Ishikawa (cell line): Measurements from ENCODE around the gene BMS1.

Source experiments
- CEBPB ChIP-seq: IDR thresholded peaks from 2 replicates; pipeline ENCODE4 v1.6.1; 2012
- CREB1 ChIP-seq: IDR thresholded peaks from 2 replicates; pipeline ENCODE4 v1.6.1; 2012; ENCODE audit warnings: low read depth
- EGR1 ChIP-seq: IDR thresholded peaks from 2 replicates; pipeline ENCODE4 v1.6.1; 2012
- EP300 ChIP-seq: IDR thresholded peaks from 2 replicates; pipeline ENCODE4 v1.6.1; 2012; ENCODE audit warnings: borderline replicate concordance
- NFIC ChIP-seq: IDR thresholded peaks from 2 replicates; pipeline ENCODE4 v1.6.1; 2012
- RAD21 ChIP-seq: IDR thresholded peaks from 2 replicates; pipeline ENCODE4 v1.6.1; 2012; ENCODE audit warnings: low read depth
- TAF1 ChIP-seq: IDR thresholded peaks from 2 replicates; pipeline ENCODE4 v1.6.1; 2012; ENCODE audit warnings: low read depth, mild to moderate bottlenecking
- TCF12 ChIP-seq: IDR thresholded peaks from 2 replicates; pipeline ENCODE4 v1.6.1; 2012; ENCODE audit warnings: low read depth
- YY1 ChIP-seq: IDR thresholded peaks from 2 replicates; pipeline ENCODE4 v1.6.1; 2012; ENCODE audit warnings: low read depth
- ZBTB7A ChIP-seq: IDR thresholded peaks from 2 replicates; pipeline ENCODE4 v1.6.1; 2012; ENCODE audit warnings: low read depth
- TF ChIP-seq, protein P1 (sequence below): IDR thresholded peaks from 2 replicates; pipeline ENCODE4 v1.6.1; 2012; ENCODE audit warnings: low read depth, mild to moderate bottlenecking
- TF ChIP-seq, protein P2 (sequence below): IDR thresholded peaks from 2 replicates; pipeline ENCODE4 v1.6.1; 2012
- TF ChIP-seq, protein P3 (sequence below): IDR thresholded peaks from 2 replicates; pipeline ENCODE4 v1.6.1; 2012

DNA sequence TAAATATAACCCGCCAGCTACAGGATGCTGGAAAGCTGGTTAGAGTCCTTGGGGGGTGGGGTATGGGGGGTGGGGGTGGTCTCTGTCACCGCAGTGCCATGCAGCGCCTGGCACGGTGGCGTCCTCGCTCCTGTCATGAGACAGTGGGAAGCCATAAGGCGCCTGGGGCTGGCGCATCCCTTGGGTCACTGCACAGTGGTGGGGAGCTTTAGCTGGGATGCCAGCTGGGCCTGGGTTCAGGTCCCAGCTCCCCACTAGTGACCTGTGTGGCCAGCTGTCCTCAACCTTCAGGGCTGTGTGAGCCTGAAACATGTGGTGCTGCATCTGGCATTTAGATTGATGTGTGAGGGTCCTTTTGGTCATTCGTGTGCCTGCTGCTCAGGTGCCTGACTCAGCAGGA lies 93.9 kb downstream of the BMS1 start:
- TF ChIP-seq, protein P1, sequence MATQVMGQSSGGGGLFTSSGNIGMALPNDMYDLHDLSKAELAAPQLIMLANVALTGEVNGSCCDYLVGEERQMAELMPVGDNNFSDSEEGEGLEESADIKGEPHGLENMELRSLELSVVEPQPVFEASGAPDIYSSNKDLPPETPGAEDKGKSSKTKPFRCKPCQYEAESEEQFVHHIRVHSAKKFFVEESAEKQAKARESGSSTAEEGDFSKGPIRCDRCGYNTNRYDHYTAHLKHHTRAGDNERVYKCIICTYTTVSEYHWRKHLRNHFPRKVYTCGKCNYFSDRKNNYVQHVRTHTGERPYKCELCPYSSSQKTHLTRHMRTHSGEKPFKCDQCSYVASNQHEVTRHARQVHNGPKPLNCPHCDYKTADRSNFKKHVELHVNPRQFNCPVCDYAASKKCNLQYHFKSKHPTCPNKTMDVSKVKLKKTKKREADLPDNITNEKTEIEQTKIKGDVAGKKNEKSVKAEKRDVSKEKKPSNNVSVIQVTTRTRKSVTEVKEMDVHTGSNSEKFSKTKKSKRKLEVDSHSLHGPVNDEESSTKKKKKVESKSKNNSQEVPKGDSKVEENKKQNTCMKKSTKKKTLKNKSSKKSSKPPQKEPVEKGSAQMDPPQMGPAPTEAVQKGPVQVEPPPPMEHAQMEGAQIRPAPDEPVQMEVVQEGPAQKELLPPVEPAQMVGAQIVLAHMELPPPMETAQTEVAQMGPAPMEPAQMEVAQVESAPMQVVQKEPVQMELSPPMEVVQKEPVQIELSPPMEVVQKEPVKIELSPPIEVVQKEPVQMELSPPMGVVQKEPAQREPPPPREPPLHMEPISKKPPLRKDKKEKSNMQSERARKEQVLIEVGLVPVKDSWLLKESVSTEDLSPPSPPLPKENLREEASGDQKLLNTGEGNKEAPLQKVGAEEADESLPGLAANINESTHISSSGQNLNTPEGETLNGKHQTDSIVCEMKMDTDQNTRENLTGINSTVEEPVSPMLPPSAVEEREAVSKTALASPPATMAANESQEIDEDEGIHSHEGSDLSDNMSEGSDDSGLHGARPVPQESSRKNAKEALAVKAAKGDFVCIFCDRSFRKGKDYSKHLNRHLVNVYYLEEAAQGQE, result no peak
- no peak for TF ChIP-seq EP300
- TF ChIP-seq TAF1, result no peak
- TF ChIP-seq CEBPB, result no peak
- TF ChIP-seq YY1, result no peak
- TF ChIP-seq RAD21, result no peak
- TF ChIP-seq TCF12, result no peak
- TF ChIP-seq ZBTB7A, result no peak
- TF ChIP-seq CREB1, result no peak
- TF ChIP-seq, protein P2, sequence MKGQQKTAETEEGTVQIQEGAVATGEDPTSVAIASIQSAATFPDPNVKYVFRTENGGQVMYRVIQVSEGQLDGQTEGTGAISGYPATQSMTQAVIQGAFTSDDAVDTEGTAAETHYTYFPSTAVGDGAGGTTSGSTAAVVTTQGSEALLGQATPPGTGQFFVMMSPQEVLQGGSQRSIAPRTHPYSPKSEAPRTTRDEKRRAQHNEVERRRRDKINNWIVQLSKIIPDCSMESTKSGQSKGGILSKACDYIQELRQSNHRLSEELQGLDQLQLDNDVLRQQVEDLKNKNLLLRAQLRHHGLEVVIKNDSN, result no peak
- TF ChIP-seq EGR1, result no peak
- TF ChIP-seq NFIC, result no peak
- TF ChIP-seq, protein P3, sequence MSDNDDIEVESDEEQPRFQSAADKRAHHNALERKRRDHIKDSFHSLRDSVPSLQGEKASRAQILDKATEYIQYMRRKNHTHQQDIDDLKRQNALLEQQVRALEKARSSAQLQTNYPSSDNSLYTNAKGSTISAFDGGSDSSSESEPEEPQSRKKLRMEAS, result no peak
